Measurements from ENCODE around the gene PPOX. TPM values are rescaled to one million over a fixed set of nuclear protein-coding genes. Genes with fewer than 3 reads are reported as not detected.

PPOX gene
- total RNA-seq, 2 donors from 2014 or later: 13.8 to 42.6 TPM

DNA sequence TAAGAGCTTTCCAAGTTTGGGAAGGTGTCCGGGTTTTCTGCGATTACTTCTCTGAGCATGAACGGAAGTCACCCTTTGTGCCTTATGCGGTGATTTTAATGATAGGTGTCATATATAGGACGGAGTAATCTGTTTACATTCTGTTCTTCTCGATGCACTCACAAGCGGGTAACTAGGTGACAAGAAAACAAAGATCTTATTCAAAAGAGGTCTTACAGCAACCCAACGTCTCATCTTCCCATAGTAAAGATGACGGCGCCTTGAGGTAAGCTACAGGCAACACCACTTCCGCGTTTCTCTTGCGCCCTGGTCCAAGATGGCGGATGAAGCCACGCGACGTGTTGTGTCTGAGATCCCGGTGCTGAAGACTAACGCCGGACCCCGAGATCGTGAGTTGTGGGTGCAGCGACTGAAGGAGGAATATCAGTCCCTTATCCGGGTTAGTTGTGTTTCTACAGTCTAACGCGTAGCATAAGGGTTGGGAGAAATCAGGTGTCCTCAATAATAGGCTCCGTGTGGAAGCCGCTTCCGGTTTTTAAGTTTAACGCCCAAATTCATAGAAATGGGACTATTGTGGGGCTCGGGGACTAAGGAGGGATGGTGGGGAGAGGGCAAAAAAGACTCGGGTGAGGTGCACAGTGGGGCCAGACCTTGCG, 12.4 kb upstream of the PPOX start, which contains the start of gene UFC1:
TSS of gene UFC1 (plus strand) at position 297 of the 656 bp plus-strand sequence. CDS start at position 317, 20 bp downstream.
- DNase-seq (ENCODE audit: low spot score): peak; percentile 82
- Histone ChIP-seq H3K4me1 (replicated peaks) (no peaks in the 10 kb centered on the region), H3K9me3 (no peaks in the 10 kb centered on the region), H3K36me3 (no peaks in the 10 kb centered on the region), H3K4me3 (peak within 1 kb of the TSS; percentile 63), H3K27me3 (replicated peaks; ENCODE audit: insufficient read depth) (no peaks in the 10 kb centered on the region), H3K27ac (peak within 1 kb of the TSS; percentile 89 to 96)
- TF ChIP-seq POLR2AphosphoS5 (IDR thresholded peaks at IDR 0.05) (peak; percentile 78), POLR2A (IDR thresholded peaks at IDR 0.05) (peak; percentile 22)
- TF ChIP-seq, protein P1, sequence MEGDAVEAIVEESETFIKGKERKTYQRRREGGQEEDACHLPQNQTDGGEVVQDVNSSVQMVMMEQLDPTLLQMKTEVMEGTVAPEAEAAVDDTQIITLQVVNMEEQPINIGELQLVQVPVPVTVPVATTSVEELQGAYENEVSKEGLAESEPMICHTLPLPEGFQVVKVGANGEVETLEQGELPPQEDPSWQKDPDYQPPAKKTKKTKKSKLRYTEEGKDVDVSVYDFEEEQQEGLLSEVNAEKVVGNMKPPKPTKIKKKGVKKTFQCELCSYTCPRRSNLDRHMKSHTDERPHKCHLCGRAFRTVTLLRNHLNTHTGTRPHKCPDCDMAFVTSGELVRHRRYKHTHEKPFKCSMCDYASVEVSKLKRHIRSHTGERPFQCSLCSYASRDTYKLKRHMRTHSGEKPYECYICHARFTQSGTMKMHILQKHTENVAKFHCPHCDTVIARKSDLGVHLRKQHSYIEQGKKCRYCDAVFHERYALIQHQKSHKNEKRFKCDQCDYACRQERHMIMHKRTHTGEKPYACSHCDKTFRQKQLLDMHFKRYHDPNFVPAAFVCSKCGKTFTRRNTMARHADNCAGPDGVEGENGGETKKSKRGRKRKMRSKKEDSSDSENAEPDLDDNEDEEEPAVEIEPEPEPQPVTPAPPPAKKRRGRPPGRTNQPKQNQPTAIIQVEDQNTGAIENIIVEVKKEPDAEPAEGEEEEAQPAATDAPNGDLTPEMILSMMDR (IDR thresholded peaks at IDR 0.05): peak in 1 of 4 experiments; percentile 7
- WGBS: under 1% methylated on average over 33 of the region's 33 CpGs
- intact Hi-C loops (cut with DNase I): loop anchor here (2.0 kb wide), 1 partner anchor 21 kb away; the partner anchor contains the start of gene DEDD

DNA sequence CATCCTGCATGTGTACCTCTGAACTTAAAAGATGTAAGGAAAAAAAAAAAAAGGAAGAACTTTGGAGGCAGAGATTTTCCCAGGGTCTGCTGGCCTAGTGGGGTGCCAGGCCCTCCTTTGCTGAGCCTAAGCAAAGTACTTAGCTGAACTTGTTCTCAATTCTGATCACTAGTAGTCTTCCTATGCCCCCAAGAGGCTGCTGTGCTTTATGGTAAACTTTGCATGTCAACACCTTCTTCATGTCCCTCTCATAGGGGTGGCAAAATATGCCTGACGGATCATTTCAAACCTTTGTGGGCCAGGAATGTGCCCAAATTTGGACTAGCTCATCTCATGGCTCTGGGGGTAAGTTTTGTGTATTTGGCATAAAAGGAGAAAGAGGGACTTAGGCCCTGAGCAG, 8.4 kb upstream of the PPOX start:
- no peaks in the 10 kb centered on the region for H3K4me1 ChIP-seq (replicated peaks)
- no peak for DNase-seq (ENCODE audit: low spot score)
- TF ChIP-seq POLR2A (IDR thresholded peaks at IDR 0.05): no peak
- TF ChIP-seq POLR2AphosphoS5 (IDR thresholded peaks at IDR 0.05): no peak
- TF ChIP-seq, protein P1 (IDR thresholded peaks at IDR 0.05): no peak
- no peaks in the 10 kb centered on the region for H3K36me3 ChIP-seq
- no peak overlapping the region for H3K4me3 ChIP-seq
- intact Hi-C loops (cut with DNase I): no loop called here
- no peaks in the 10 kb centered on the region for H3K9me3 ChIP-seq
- 90% methylated on average over 1 of the region's 1 CpG for WGBS
- H3K27me3 ChIP-seq (replicated peaks; ENCODE audit: insufficient read depth): no peaks in the 10 kb centered on the region
- no peak overlapping the region for H3K27ac ChIP-seq

DNA sequence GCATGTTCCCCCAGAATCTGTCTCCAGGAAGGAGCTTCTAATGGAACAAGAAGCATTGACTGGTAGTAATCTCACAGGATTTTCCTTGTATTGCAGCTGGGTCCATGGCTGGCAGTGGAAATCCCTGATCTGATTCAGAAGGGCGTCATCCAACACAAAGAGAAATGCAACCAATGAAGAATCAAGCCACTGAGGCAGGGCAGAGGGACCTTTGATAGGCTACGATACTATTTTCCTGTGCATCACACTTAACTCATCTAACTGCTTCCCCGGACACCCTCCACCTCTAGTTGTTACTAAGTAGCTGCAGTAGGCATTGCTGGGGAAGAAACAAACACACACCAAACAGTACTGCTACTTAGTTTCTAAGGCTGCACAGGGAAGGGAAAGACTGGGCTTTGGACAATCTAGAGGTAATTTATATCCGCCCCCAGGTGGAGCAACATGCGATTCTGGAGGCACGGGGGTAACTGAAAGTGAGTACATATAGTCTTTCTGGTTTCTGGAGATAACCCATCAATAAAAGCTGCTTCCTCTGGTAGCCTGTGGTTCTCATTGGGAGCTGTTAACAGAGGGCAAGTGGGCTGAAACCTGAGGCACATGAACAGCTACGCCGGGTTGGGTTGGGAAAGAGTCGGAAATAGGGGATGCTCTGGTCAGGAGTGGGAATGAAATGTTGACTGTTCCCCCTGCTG, 7.8 kb upstream of the PPOX start:
- H3K27me3 ChIP-seq (replicated peaks; ENCODE audit: insufficient read depth): no peaks in the 10 kb centered on the region
- WGBS: 74% methylated on average over 9 of the region's 9 CpGs
- peak overlapping the region; percentile 87 to 90 for H3K27ac ChIP-seq
- H3K36me3 ChIP-seq: no peaks in the 10 kb centered on the region
- intact Hi-C loops (cut with DNase I): no loop called here
- TF ChIP-seq, protein P1 (IDR thresholded peaks at IDR 0.05): no peak
- no peak for TF ChIP-seq POLR2A (IDR thresholded peaks at IDR 0.05)
- TF ChIP-seq POLR2AphosphoS5 (IDR thresholded peaks at IDR 0.05): no peak
- H3K4me1 ChIP-seq (replicated peaks): no peaks in the 10 kb centered on the region
- peak overlapping the region in 1 of 2 donors; percentile 100 for H3K4me3 ChIP-seq
- no peak for DNase-seq (ENCODE audit: low spot score)
- no peaks in the 10 kb centered on the region for H3K9me3 ChIP-seq

DNA sequence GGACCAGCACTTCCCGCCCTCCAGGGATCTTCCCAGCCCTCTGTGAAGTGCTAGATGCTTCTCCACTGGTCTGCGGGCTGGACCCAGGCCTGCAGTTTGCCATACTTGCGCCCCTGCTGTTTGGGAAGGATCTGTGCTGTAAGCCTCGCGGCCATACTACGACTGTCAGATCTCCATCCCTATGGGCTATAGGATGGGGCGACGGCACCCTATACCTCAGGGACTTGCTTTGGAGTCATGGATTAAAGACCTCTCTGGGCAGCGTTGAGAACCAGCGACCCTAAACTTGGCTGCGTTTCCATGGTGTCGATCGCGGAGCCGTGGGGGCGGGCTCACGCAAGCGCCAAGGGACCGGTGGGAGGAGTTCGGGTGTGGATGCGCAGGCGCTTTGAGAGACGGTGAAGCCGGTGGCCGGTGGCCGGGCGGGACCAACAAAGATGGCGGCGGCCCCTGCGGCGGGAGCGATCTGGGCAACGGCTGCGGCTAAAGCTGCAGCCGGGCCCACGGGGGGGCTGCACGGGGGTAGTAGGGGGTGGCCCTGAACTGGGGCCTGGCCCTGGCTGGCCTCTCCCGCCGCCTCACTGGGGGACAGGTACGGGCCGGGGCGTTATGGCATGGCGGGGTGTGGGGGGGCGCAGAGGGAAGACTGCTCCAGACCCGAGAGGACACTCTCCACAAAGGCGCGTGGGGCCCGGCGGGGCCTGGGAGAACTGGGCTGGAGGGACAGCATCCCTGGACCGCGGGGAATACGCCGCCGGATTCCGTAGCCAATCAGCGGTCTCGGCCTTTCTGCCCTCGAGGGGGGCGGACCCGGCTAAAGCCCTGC, 6.9 kb upstream of the PPOX start, which contains the start of gene USP21:
TSS of gene USP21 (plus strand) at position 414 of the 826 bp plus-strand sequence. CDS start 1,141 bp downstream, outside the sequence.
- intact Hi-C loops (cut with DNase I): no loop called here
- H3K4me1 ChIP-seq (replicated peaks): no peaks in the 10 kb centered on the region
- under 1% methylated on average over 56 of the region's 60 CpGs for WGBS
- peak within 1 kb of the TSS; percentile 87 to 90 for H3K27ac ChIP-seq
- peak; percentile 91 for DNase-seq (ENCODE audit: low spot score)
- no peaks in the 10 kb centered on the region for H3K36me3 ChIP-seq
- H3K4me3 ChIP-seq: peak within 1 kb of the TSS; percentile 71 to 100
- H3K27me3 ChIP-seq (replicated peaks; ENCODE audit: insufficient read depth): no peaks in the 10 kb centered on the region
- H3K9me3 ChIP-seq: no peaks in the 10 kb centered on the region
- peak; percentile 63 for TF ChIP-seq POLR2A (IDR thresholded peaks at IDR 0.05)
- TF ChIP-seq, protein P1 (IDR thresholded peaks at IDR 0.05): peak in 2 of 4 experiments; percentile 33 to 35
- TF ChIP-seq POLR2AphosphoS5 (IDR thresholded peaks at IDR 0.05): peak; percentile 95

Measured in prostate gland (tissue), 2 donors.